Smooth muscle cell (in vitro differentiated cells): ENCODE measurements around the gene FHAD1. TPM values are rescaled to one million over a fixed set of nuclear protein-coding genes. Genes with fewer than 3 reads are reported as not detected.
A peak's percentile ranks its signal among the peaks of the same experiment; 100 is the strongest.

Source experiments
- DNase-seq: peaks from one replicate; lab custom pipeline; 2025; ENCODE audit not compliant: unreplicated experiment; lab: John Stamatoyannopoulos, UW
- H2AFZ ChIP-seq: fragments of 200-600 bp; sonication (generic); 2 replicates; pipeline ENCODE4 v1.6.0; 2016; ENCODE audit warnings: antibody characterized with exemption, low read depth, mild to moderate bottlenecking
- H3F3A ChIP-seq: fragments of 200-600 bp; sonication (generic); 2 replicates; pipeline ENCODE4 v1.6.0; 2017; ENCODE audit warnings: antibody characterized with exemption, low read depth
- H3K27ac ChIP-seq: fragments of 200-600 bp; sonication (generic); 2 replicates; pipeline ENCODE4 v1.5.1; 2016; ENCODE audit warnings: low read depth, mild to moderate bottlenecking
- H3K27me3 ChIP-seq: fragments of 200-600 bp; sonication (generic); 2 replicates; pipeline ENCODE4 v1.6.1; 2016; ENCODE audit warnings: low read depth, mild to moderate bottlenecking
- H3K36me3 ChIP-seq: fragments of 200-600 bp; sonication (generic); 2 replicates; pipeline ENCODE4 v1.5.1; 2016; ENCODE audit warnings: low read depth
- H3K4me1 ChIP-seq: fragments of 200-600 bp; sonication (generic); 2 replicates; pipeline ENCODE4 v1.5.1; 2016; ENCODE audit warnings: low read depth
- H3K4me2 ChIP-seq: fragments of 200-600 bp; sonication (generic); 2 replicates; pipeline ENCODE4 v1.6.0; 2016; ENCODE audit warnings: mild to moderate bottlenecking
- H3K4me3 ChIP-seq: fragments of 200-600 bp; sonication (generic); 2 replicates; pipeline ENCODE4 v1.5.1; 2016; ENCODE audit warnings: mild to moderate bottlenecking
- H3K79me2 ChIP-seq: fragments of 200-600 bp; sonication (generic); 2 replicates; pipeline ENCODE4 v1.6.0; 2016; ENCODE audit warnings: low read depth, mild to moderate bottlenecking
- H3K9ac ChIP-seq: fragments of 200-600 bp; sonication (generic); 2 replicates; pipeline ENCODE4 v1.6.0; 2016; ENCODE audit warnings: low read depth
- H3K9me3 ChIP-seq: fragments of 200-600 bp; sonication (generic); replicated peaks from 2 replicates; pipeline ENCODE4 v1.5.1; 2016; ENCODE audit warnings: low read depth
- H4K20me1 ChIP-seq: fragments of 200-600 bp; sonication (generic); 2 replicates; pipeline ENCODE4 v1.6.0; 2016; ENCODE audit warnings: low read depth
- WGBS: methylation state at CpG from one replicate; pipeline ENCODE4 v1.1.7; 2016; ENCODE audit warnings: low lambda C conversion rate; 5-methylcytosine and 5-hydroxymethylcytosine counted together
- polyA plus RNA-seq: library from polyadenylated mRNA; unstranded; fragments of >200 nt; fragmentation: Nextera tagmentation; extraction: Ambion mirVana; gene quantifications from 2 replicates; pipeline ENCODE4 v1.2.1, GENCODE V29; 2016
- total RNA-seq: library from RNA; depleted of rRNA; stranded (reverse); fragments of >200 nt; gene quantifications from 2 replicates; pipeline ENCODE4 v1.2.3, GENCODE V29; 2014
- TF ChIP-seq, protein P1 (sequence below): fragments of 200-600 bp; sonication (generic); IDR thresholded peaks from 2 replicates; pipeline ENCODE4 v1.5.1; 2017; ENCODE audit warnings: borderline replicate concordance, mild to moderate bottlenecking, antibody characterized with exemption; ENCODE audit not compliant: insufficient read depth, poor library complexity, severe bottlenecking

FHAD1 gene
- total and polyA plus RNA-seq, 2 experiments from 2014 or later: 0.33 TPM; not detected in 1

DNA sequence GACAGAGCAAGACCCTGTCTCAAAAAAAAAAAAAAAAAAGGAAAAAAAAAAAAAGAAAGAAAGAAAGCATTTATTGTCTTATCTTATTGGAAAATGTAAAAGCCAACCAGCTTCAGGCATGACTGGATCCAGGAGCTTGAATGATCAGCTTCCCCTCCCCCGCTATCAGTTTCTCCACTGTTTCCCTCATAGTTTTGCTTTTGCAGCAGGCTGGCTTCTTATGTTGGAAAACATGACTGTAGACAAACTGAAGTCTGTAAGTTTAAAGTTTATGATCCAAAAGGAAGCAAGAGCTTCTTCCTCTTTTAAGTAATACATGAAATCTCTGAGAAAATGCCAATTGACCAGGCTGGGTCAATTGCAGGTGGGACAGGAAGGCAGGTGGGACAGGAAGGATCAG lies 52.2 kb downstream of the FHAD1 start:
- Histone ChIP-seq H3K4me3 (no peak overlapping the region), H3K27me3 (no peaks in the 10 kb centered on the region), H3F3A (no peaks in the 10 kb centered on the region), H4K20me1 (no peaks in the 10 kb centered on the region), H3K4me1 (no peaks in the 10 kb centered on the region), H3K4me2 (no peak overlapping the region), H3K9me3 (no peaks in the 10 kb centered on the region), H3K36me3 (no peaks in the 10 kb centered on the region), H3K79me2 (no peaks in the 10 kb centered on the region), H2AFZ (no peak overlapping the region), H3K9ac (no peak overlapping the region), H3K27ac (no peak overlapping the region)
- TF ChIP-seq, protein P1, sequence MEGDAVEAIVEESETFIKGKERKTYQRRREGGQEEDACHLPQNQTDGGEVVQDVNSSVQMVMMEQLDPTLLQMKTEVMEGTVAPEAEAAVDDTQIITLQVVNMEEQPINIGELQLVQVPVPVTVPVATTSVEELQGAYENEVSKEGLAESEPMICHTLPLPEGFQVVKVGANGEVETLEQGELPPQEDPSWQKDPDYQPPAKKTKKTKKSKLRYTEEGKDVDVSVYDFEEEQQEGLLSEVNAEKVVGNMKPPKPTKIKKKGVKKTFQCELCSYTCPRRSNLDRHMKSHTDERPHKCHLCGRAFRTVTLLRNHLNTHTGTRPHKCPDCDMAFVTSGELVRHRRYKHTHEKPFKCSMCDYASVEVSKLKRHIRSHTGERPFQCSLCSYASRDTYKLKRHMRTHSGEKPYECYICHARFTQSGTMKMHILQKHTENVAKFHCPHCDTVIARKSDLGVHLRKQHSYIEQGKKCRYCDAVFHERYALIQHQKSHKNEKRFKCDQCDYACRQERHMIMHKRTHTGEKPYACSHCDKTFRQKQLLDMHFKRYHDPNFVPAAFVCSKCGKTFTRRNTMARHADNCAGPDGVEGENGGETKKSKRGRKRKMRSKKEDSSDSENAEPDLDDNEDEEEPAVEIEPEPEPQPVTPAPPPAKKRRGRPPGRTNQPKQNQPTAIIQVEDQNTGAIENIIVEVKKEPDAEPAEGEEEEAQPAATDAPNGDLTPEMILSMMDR: no peak
- DNase-seq: no peak
- 97% methylated on average over 1 of the region's 1 CpG for WGBS

DNA sequence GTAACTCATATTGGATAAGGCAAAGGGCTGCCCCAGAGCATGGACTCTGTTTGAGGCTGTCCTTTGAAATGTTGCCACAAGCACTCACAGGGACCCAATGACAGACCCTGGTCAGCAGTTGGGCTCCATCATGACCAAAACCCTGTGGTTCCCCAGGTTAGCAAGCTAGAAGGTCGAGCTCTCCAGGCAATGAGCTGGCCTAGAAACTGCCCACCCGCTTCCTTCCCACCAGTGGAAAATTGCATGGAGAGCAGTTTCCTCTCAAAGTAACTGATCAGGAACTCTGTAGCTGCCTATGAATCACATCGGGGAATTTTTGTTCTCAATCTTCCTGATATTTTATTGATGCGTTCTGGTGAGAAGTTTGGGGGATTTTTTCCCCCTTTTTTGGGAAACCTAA lies 52.8 kb downstream of the FHAD1 start:
- Histone ChIP-seq H3K4me1 (no peaks in the 10 kb centered on the region), H3K4me2 (no peak overlapping the region), H3K27me3 (no peaks in the 10 kb centered on the region), H3K9ac (no peak overlapping the region), H3K9me3 (no peaks in the 10 kb centered on the region), H3K36me3 (no peaks in the 10 kb centered on the region), H2AFZ (no peak overlapping the region), H4K20me1 (no peaks in the 10 kb centered on the region), H3K4me3 (no peak overlapping the region), H3K27ac (no peak overlapping the region), H3F3A (no peaks in the 10 kb centered on the region), H3K79me2 (no peaks in the 10 kb centered on the region)
- TF ChIP-seq, protein P1: no peak
- DNase-seq: no peak
- WGBS: 87% methylated on average over 4 of the region's 4 CpGs

DNA sequence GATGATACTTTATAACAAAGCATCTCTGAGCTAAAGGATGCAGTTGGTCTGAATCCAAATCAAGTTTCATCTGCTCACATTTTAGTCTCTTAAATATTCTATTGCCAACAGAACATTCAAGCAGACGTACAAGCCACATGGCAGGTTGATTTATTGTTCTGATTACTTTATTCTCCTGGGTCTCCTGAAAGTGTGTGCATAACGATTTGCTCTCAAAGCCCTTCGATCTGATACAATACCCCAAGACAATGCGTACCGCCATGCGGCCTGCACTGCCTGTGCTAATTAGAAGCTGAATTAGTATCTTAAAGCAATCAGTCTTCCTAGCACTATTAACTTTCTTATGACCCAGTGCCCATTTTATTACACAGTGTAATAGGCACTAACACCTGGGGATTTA lies 56.9 kb downstream of the FHAD1 start:
- 91% methylated on average over 6 of the region's 6 CpGs for WGBS
- no peaks in the 10 kb centered on the region for H3K9me3 ChIP-seq
- no peaks in the 10 kb centered on the region for H3K27me3 ChIP-seq
- H4K20me1 ChIP-seq: no peaks in the 10 kb centered on the region
- no peaks in the 10 kb centered on the region for H3K4me1 ChIP-seq
- H3K4me3 ChIP-seq: no peak overlapping the region
- no peaks in the 10 kb centered on the region for H3K36me3 ChIP-seq
- TF ChIP-seq, protein P1: no peak
- H3K79me2 ChIP-seq: no peaks in the 10 kb centered on the region
- no peak overlapping the region for H3K27ac ChIP-seq
- no peak overlapping the region for H2AFZ ChIP-seq
- H3K9ac ChIP-seq: no peak overlapping the region
- H3F3A ChIP-seq: no peaks in the 10 kb centered on the region
- no peak for DNase-seq
- no peak overlapping the region for H3K4me2 ChIP-seq

DNA sequence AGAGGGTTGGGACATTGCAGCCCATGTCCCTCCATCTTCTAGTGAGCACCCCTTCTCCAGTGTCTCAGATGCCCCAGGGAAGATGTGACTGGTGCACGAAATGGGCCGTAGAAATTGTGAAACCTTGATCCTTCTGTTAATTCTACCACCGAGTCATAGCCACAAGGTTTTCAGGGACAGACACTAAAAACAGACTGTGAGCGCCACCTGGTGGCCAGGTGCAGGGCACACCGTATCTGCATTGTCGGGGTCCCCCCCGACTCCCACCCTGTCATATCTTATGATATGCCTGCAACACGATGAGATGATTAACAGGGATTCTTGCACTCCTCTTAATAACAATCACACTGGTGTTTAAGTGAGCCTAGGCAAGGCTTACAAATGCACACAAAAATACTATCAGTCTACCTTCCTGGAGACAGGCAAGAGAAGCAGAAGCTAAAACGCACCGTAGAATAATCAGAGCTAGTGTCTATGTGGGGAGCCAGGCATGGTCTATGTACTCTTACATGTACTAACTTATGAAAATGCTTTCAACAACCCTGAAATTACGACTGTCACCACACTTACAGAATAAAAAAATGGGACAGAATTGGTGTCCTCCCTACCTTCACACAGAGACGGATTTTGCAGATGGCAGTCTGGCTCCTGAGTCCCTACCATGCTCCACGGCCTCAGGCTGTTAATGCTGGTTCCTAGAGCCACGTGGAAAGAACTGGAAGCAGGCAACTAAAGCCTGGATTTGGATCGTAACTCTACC lies 57.9 kb downstream of the FHAD1 start:
- Histone ChIP-seq H3K79me2 (no peaks in the 10 kb centered on the region), H3K27me3 (no peaks in the 10 kb centered on the region), H3K9ac (no peak overlapping the region), H3K4me3 (no peak overlapping the region), H3K36me3 (no peaks in the 10 kb centered on the region), H3K4me2 (no peak overlapping the region), H3K9me3 (no peaks in the 10 kb centered on the region), H3K27ac (no peak overlapping the region), H3F3A (no peaks in the 10 kb centered on the region), H4K20me1 (no peaks in the 10 kb centered on the region), H3K4me1 (no peaks in the 10 kb centered on the region), H2AFZ (no peak overlapping the region)
- WGBS: 39% methylated on average over 15 of the region's 15 CpGs
- no peak for DNase-seq
- TF ChIP-seq, protein P1: peak; percentile 95
